HEK293 (cell line): ENCODE data around the gene EEF1B2.
"Not testable (repeated sequence)": the region's sequence is repeated elsewhere in the genome, so short reads cannot be mapped to it uniquely, and the experiment has no call there.

Source experiments
- CTCF ChIA-PET: fragments of 350-600 bp; formaldehyde crosslinking; extraction: SDS; loops from one replicate; lab custom pipeline; 2021; ENCODE audit warnings: antibody characterized with exemption; lab: Yijun Ruan, JAX
- POLR2A ChIA-PET: fragments of 300-600 bp; formaldehyde crosslinking; extraction: SDS; loops from one replicate; lab custom pipeline; 2020; ENCODE audit warnings: antibody characterized with exemption, inconsistent platforms; lab: Yijun Ruan, JAX
- H3K27ac ChIP-seq: fragments of 200-500 bp; sonication (Bioruptor generic); 2 replicates; pipeline ENCODE4 v1.5.1; 2014; ENCODE audit warnings: low read depth, low read length, control low read depth, inconsistent platforms; ENCODE audit errors: extremely low read depth
- H3K36me3 ChIP-seq, 2 experiments: fragments of 200-500 bp in 1 of 2; sonication (Bioruptor generic) in 1 of 2; 1 replicate in 1 of 2; 2 replicates in 1 of 2; pipeline ENCODE4 v1.5.1; 2014 to 2017; ENCODE audit warnings: inconsistent platforms in 2 of 2, low read length in 2 of 2; ENCODE audit not compliant: control insufficient read depth in 2 of 2, insufficient read depth in 1 of 2
- H3K4me1 ChIP-seq: fragments of 200-500 bp; sonication (Bioruptor generic); 2 replicates; pipeline ENCODE4 v1.5.1; 2014; ENCODE audit warnings: mild to moderate bottlenecking, low read length, inconsistent platforms; ENCODE audit not compliant: control insufficient read depth, insufficient read depth
- H3K4me3 ChIP-seq: 2 replicates; pipeline ENCODE4 v1.5.1; 2011; ENCODE audit warnings: low read depth, mild to moderate bottlenecking, control low read depth, low read length, moderate library complexity
- H3K9me3 ChIP-seq: fragments of 200-500 bp; sonication (Bioruptor generic); 2 replicates; pipeline ENCODE4 v1.5.1; 2014; ENCODE audit warnings: low read depth, low read length, inconsistent platforms; ENCODE audit not compliant: control insufficient read depth, insufficient read depth
- IKZF3 ChIP-seq: fragments of 450-650 bp; IDR thresholded peaks from 2 replicates; pipeline ENCODE4 v1.5.0; 2018; ENCODE audit warnings: missing biosample characterization, mild to moderate bottlenecking, missing genetic modification characterization, moderate library complexity
- KLF7 ChIP-seq: fragments of 450-650 bp; formaldehyde crosslinking; IDR thresholded peaks from 2 replicates; pipeline ENCODE4 v1.5.1; 2016; ENCODE audit warnings: missing biosample characterization, missing genetic modification characterization, borderline replicate concordance
- ZFP69B ChIP-seq: fragments of 450-650 bp; formaldehyde crosslinking; IDR thresholded peaks from 2 replicates; pipeline ENCODE4 v1.5.1; 2016; ENCODE audit warnings: missing biosample characterization, missing genetic modification characterization
- ZNF600 ChIP-seq: fragments of 450-650 bp; formaldehyde crosslinking; IDR thresholded peaks from 2 replicates; pipeline ENCODE4 v1.5.1; 2016; ENCODE audit warnings: missing biosample characterization, missing genetic modification characterization
- ZNF677 ChIP-seq: fragments of 450-650 bp; IDR thresholded peaks from 2 replicates; pipeline ENCODE4 v1.5.0; 2018; ENCODE audit warnings: missing biosample characterization, mild to moderate bottlenecking, missing genetic modification characterization, moderate library complexity
- ZNF776 ChIP-seq: fragments of 450-650 bp; formaldehyde crosslinking; IDR thresholded peaks from 2 replicates; pipeline ENCODE4 v1.5.0; 2017; ENCODE audit warnings: missing biosample characterization, missing genetic modification characterization, borderline replicate concordance
- ZNF777 ChIP-seq: fragments of 450-650 bp; formaldehyde crosslinking; IDR thresholded peaks from 2 replicates; pipeline ENCODE4 v1.5.1; 2017; ENCODE audit warnings: missing biosample characterization, missing genetic modification characterization, borderline replicate concordance
- TF ChIP-seq, protein P1 (sequence below): fragments of 450-650 bp; formaldehyde crosslinking; IDR thresholded peaks from 2 replicates; pipeline ENCODE4 v1.5.1; 2016; ENCODE audit warnings: missing biosample characterization, missing genetic modification characterization
- TF ChIP-seq, protein P2 (sequence below): fragments of 450-650 bp; formaldehyde crosslinking; IDR thresholded peaks from 2 replicates; pipeline ENCODE4 v1.5.1; 2016; ENCODE audit warnings: missing biosample characterization, missing genetic modification characterization
- TF ChIP-seq, protein P3 (sequence below): fragments of 450-650 bp; formaldehyde crosslinking; conservative IDR thresholded peaks from 2 replicates; pipeline ENCODE4 v1.5.1; 2016; ENCODE audit warnings: low read depth, missing biosample characterization, missing genetic modification characterization
- TF ChIP-seq, protein P4 (sequence below): fragments of 450-650 bp; formaldehyde crosslinking; IDR thresholded peaks from 2 replicates; pipeline ENCODE4 v1.5.1; 2016; ENCODE audit warnings: missing biosample characterization, missing genetic modification characterization, borderline replicate concordance

The EEF1B2 gene

DNA sequence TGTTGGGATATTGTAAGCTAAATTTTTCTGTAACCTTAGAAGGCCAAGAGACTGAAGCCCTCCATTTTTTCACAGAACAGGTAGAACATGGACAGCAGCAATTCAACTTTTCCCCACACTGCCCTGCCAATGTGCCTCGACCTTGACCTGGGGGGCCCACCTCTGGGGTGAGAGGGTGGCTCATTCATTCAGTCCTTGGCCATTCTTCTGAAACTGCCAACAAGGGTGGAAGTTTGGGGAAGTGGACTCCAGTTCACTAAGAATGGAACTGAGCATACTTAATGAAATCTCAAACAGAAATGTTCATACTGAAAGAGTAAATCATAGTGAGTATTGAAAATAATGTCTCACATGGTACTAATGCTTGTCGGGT lies 1.1 kb downstream of the EEF1B2 start:
- Histone ChIP-seq H3K4me1 (no peaks in the 10 kb centered on the region; the same call in 1 of the 2 replicates), H3K4me3 (peak overlapping the region; percentile 67), H3K36me3 (peaks cover 20 to 57% of the 10 kb centered on the region in 2 experiments), H3K27ac (peak overlapping the region; percentile 80; the same call in 1 of the 2 replicates), H3K9me3 (no peaks in the 10 kb centered on the region)
- ChIA-PET POLR2A (interaction anchor here (1.3 kb wide), 2 partner anchors 113 to 114 kb away, joined by 4 to 5 read pairs; partner anchors contain the start of gene ZDBF2), CTCF (interaction anchor here (0.6 to 1.4 kb wide), 4 partner anchors 72 to 188 kb away, joined by 3 to 5 read pairs (median 4); no protein-coding TSS in a partner anchor)
- TF ChIP-seq, protein P1, sequence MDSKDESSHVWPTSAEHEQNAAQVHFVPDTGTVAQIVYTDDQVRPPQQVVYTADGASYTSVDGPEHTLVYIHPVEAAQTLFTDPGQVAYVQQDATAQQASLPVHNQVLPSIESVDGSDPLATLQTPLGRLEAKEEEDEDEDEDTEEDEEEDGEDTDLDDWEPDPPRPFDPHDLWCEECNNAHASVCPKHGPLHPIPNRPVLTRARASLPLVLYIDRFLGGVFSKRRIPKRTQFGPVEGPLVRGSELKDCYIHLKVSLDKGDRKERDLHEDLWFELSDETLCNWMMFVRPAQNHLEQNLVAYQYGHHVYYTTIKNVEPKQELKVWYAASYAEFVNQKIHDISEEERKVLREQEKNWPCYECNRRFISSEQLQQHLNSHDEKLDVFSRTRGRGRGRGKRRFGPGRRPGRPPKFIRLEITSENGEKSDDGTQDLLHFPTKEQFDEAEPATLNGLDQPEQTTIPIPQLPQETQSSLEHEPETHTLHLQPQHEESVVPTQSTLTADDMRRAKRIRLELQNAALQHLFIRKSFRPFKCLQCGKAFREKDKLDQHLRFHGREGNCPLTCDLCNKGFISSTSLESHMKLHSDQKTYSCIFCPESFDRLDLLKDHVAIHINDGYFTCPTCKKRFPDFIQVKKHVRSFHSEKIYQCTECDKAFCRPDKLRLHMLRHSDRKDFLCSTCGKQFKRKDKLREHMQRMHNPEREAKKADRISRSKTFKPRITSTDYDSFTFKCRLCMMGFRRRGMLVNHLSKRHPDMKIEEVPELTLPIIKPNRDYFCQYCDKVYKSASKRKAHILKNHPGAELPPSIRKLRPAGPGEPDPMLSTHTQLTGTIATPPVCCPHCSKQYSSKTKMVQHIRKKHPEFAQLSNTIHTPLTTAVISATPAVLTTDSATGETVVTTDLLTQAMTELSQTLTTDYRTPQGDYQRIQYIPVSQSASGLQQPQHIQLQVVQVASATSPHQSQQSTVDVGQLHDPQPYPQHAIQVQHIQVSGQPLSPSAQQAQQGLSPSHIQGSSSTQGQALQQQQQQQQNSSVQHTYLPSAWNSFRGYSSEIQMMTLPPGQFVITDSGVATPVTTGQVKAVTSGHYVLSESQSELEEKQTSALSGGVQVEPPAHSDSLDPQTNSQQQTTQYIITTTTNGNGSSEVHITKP (tag by site-specific recombination), result no peak
- TF ChIP-seq, protein P2, sequence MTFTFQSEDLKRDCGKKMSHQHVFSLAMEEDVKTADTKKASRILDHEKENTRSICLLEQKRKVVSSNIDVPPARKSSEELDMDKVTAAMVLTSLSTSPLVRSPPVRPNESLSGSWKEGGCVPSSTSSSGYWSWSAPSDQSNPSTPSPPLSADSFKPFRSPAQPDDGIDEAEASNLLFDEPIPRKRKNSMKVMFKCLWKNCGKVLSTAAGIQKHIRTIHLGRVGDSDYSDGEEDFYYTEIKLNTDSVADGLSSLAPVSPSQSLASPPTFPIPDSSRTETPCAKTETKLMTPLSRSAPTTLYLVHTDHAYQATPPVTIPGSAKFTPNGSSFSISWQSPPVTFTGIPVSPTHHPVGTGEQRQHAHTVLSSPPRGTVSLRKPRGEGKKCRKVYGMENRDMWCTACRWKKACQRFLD (tag by site-specific recombination), result no peak
- no peak for TF ChIP-seq KLF7

DNA sequence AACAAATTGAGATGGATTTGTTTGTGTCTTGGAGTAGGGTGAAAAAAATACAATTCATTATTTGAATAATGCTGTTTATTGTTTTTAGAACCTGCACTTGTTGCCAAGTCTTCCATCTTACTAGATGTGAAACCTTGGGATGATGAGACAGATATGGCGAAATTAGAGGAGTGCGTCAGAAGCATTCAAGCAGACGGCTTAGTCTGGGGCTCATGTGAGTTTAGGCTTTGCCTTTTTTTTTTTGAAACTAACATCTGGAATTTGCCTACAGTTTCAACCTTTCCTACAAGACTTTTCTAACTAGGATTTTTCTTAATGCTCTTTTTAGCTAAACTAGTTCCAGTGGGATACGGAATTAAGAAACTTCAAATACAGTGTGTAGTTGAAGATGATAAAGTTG lies 2.7 kb downstream of the EEF1B2 start:
- POLR2A ChIA-PET, H3K27ac ChIP-seq, H3K4me3 ChIP-seq, H3K9me3 ChIP-seq, H3K4me1 ChIP-seq: not testable (repeated sequence)
- H3K36me3 ChIP-seq, result peaks cover 20 to 50% of the 10 kb centered on the region in 2 experiments
- CTCF ChIA-PET, result interaction anchor here (0.6 to 1.6 kb wide), 2 partner anchors 98 to 118 kb away, joined by 3 to 7 read pairs; no protein-coding TSS in a partner anchor

- ChIA-PET CTCF (interaction anchor here (0.6 to 1.6 kb wide), 5 partner anchors 20 to 362 kb away, joined by 3 to 7 read pairs (median 4); a partner anchor contains a TSS), POLR2A (interaction anchor here (0.6 kb wide), 1 partner anchor 49 kb away, joined by 7 read pairs; no protein-coding TSS in a partner anchor)
- H3K27ac ChIP-seq, result no peak overlapping the region
- no peaks in the 10 kb centered on the region for H3K9me3 ChIP-seq
- H3K4me3 ChIP-seq, result no peak overlapping the region
- H3K4me1 ChIP-seq, result no peaks in the 10 kb centered on the region; the same call in 1 of the 2 replicates
- peaks cover 20 to 58% of the 10 kb centered on the region in 2 experiments for H3K36me3 ChIP-seq
- no peak for TF ChIP-seq ZFP69B (tag by site-specific recombination)
- TF ChIP-seq, protein P3, sequence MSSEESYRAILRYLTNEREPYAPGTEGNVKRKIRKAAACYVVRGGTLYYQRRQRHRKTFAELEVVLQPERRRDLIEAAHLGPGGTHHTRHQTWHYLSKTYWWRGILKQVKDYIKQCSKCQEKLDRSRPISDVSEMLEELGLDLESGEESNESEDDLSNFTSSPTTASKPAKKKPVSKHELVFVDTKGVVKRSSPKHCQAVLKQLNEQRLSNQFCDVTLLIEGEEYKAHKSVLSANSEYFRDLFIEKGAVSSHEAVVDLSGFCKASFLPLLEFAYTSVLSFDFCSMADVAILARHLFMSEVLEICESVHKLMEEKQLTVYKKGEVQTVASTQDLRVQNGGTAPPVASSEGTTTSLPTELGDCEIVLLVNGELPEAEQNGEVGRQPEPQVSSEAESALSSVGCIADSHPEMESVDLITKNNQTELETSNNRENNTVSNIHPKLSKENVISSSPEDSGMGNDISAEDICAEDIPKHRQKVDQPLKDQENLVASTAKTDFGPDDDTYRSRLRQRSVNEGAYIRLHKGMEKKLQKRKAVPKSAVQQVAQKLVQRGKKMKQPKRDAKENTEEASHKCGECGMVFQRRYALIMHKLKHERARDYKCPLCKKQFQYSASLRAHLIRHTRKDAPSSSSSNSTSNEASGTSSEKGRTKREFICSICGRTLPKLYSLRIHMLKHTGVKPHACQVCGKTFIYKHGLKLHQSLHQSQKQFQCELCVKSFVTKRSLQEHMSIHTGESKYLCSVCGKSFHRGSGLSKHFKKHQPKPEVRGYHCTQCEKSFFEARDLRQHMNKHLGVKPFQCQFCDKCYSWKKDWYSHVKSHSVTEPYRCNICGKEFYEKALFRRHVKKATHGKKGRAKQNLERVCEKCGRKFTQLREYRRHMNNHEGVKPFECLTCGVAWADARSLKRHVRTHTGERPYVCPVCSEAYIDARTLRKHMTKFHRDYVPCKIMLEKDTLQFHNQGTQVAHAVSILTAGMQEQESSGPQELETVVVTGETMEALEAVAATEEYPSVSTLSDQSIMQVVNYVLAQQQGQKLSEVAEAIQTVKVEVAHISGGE (tag by site-specific recombination), result no peak
- no peak for TF ChIP-seq ZNF776 (tag by site-specific recombination)
- TF ChIP-seq ZNF600, result peak; percentile 42; the same call in 1 of the 2 replicates
- TF ChIP-seq ZNF677, result no peak
- TF ChIP-seq IKZF3, result no peak
- no peak for TF ChIP-seq ZNF777
- TF ChIP-seq, protein P4, sequence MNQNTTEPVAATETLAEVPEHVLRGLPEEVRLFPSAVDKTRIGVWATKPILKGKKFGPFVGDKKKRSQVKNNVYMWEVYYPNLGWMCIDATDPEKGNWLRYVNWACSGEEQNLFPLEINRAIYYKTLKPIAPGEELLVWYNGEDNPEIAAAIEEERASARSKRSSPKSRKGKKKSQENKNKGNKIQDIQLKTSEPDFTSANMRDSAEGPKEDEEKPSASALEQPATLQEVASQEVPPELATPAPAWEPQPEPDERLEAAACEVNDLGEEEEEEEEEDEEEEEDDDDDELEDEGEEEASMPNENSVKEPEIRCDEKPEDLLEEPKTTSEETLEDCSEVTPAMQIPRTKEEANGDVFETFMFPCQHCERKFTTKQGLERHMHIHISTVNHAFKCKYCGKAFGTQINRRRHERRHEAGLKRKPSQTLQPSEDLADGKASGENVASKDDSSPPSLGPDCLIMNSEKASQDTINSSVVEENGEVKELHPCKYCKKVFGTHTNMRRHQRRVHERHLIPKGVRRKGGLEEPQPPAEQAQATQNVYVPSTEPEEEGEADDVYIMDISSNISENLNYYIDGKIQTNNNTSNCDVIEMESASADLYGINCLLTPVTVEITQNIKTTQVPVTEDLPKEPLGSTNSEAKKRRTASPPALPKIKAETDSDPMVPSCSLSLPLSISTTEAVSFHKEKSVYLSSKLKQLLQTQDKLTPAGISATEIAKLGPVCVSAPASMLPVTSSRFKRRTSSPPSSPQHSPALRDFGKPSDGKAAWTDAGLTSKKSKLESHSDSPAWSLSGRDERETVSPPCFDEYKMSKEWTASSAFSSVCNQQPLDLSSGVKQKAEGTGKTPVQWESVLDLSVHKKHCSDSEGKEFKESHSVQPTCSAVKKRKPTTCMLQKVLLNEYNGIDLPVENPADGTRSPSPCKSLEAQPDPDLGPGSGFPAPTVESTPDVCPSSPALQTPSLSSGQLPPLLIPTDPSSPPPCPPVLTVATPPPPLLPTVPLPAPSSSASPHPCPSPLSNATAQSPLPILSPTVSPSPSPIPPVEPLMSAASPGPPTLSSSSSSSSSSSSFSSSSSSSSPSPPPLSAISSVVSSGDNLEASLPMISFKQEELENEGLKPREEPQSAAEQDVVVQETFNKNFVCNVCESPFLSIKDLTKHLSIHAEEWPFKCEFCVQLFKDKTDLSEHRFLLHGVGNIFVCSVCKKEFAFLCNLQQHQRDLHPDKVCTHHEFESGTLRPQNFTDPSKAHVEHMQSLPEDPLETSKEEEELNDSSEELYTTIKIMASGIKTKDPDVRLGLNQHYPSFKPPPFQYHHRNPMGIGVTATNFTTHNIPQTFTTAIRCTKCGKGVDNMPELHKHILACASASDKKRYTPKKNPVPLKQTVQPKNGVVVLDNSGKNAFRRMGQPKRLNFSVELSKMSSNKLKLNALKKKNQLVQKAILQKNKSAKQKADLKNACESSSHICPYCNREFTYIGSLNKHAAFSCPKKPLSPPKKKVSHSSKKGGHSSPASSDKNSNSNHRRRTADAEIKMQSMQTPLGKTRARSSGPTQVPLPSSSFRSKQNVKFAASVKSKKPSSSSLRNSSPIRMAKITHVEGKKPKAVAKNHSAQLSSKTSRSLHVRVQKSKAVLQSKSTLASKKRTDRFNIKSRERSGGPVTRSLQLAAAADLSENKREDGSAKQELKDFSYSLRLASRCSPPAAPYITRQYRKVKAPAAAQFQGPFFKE (tag by site-specific recombination), result no peak
Observed at GRCh38 chr2:206163251-206163880, 3.7 kb downstream of the EEF1B2 start.
